Measurements from ENCODE around the gene SP9.

GRCh38 chr2:174322746-174323145 lies 12.0 kb upstream of the SP9 start:
- TF ChIP-seq, protein P1, sequence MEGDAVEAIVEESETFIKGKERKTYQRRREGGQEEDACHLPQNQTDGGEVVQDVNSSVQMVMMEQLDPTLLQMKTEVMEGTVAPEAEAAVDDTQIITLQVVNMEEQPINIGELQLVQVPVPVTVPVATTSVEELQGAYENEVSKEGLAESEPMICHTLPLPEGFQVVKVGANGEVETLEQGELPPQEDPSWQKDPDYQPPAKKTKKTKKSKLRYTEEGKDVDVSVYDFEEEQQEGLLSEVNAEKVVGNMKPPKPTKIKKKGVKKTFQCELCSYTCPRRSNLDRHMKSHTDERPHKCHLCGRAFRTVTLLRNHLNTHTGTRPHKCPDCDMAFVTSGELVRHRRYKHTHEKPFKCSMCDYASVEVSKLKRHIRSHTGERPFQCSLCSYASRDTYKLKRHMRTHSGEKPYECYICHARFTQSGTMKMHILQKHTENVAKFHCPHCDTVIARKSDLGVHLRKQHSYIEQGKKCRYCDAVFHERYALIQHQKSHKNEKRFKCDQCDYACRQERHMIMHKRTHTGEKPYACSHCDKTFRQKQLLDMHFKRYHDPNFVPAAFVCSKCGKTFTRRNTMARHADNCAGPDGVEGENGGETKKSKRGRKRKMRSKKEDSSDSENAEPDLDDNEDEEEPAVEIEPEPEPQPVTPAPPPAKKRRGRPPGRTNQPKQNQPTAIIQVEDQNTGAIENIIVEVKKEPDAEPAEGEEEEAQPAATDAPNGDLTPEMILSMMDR (optimal IDR thresholded peaks at IDR 0.05 in 1 of 3, IDR thresholded peaks at IDR 0.05 in 1 of 3, conservative IDR thresholded peaks at IDR 0.05 in 1 of 3; ENCODE audit: extremely low read depth in 1 of 3, insufficient read depth in 2 of 3, low read length in 3 of 3), result no peak
- no peak for TF ChIP-seq EZH2 (IDR thresholded peaks at IDR 0.05; ENCODE audit: low read length)
